K562 (cell line): Measurements from ENCODE around the gene PLEKHA8. TPM values are rescaled to one million over a fixed set of nuclear protein-coding genes. Genes with fewer than 3 reads are reported as not detected.
A peak's percentile ranks its signal among the peaks of the same experiment; 100 is the strongest.

ENCODE experiments used
- BRD4 ChIP-seq: fragments of 200-600 bp; sonication (generic); IDR thresholded peaks from 2 replicates; pipeline ENCODE4 v1.6.1; 2017; ENCODE audit warnings: inconsistent platforms
- BRD9 ChIP-seq: fragments of 450-650 bp; IDR thresholded peaks from 2 replicates; pipeline ENCODE4 v1.6.1; 2018; ENCODE audit warnings: low read depth; ENCODE audit not compliant: partially characterized antibody
- CCAR2 ChIP-seq: fragments of 200-400 bp; formaldehyde crosslinking; IDR thresholded peaks from 2 replicates; pipeline ENCODE4 v1.6.1; 2017; ENCODE audit warnings: mild to moderate bottlenecking, low read depth, low read length
- CCNT2 ChIP-seq: IDR thresholded peaks from 2 replicates; pipeline ENCODE4 v1.6.1; 2011; ENCODE audit warnings: borderline replicate concordance, low read depth, mild to moderate bottlenecking, moderate library complexity, mixed read lengths, low read length; ENCODE audit not compliant: insufficient read length; ENCODE audit errors: extremely low read depth
- COPS2 ChIP-seq: fragments of 450-650 bp; conservative IDR thresholded peaks from 2 replicates; pipeline ENCODE4 v1.6.1; 2016; ENCODE audit warnings: mild to moderate bottlenecking, moderate library complexity
- ETS2 ChIP-seq: IDR thresholded peaks from 2 replicates; pipeline ENCODE4 v1.6.1; 2016; ENCODE audit warnings: borderline replicate concordance, missing genetic modification characterization, mild to moderate bottlenecking, moderate library complexity, missing compliant biosample characterization; ENCODE audit not compliant: poor library complexity, severe bottlenecking
- ETV5 ChIP-seq: sonication (generic); formaldehyde crosslinking; IDR thresholded peaks from 2 replicates; pipeline ENCODE4 v1.4.0; 2020; ENCODE audit warnings: low read depth, mild to moderate bottlenecking, missing genetic modification reagents
- GTF2B ChIP-seq: IDR thresholded peaks from 2 replicates; pipeline ENCODE4 v1.6.1; 2011; ENCODE audit not compliant: insufficient read length; ENCODE audit errors: extremely low read depth
- HDAC2 ChIP-seq: fragments of 450-650 bp; IDR thresholded peaks from 2 replicates; pipeline ENCODE4 v1.6.1; 2016; ENCODE audit warnings: mild to moderate bottlenecking
- KDM4B ChIP-seq, 2 experiments: fragments of 450-650 bp in 1 of 2; sonication (generic) in 1 of 2; IDR thresholded peaks; 2 replicates each; pipeline ENCODE4 v1.6.1; 2016 to 2017; ENCODE audit warnings: borderline replicate concordance in 2 of 2, antibody characterized with exemption in 1 of 2, low read depth in 1 of 2, mild to moderate bottlenecking in 1 of 2
- MECOM ChIP-seq: fragments of 250-450 bp; sonication (Bioruptor Pico); IDR thresholded peaks from 2 replicates; pipeline ENCODE4 v1.8.0; 2022; ENCODE audit warnings: inconsistent platforms
- MED1 ChIP-seq: sonication (generic); formaldehyde crosslinking; IDR thresholded peaks from 2 replicates; pipeline ENCODE4 v1.8.1; 2023; ENCODE audit warnings: missing genetic modification reagents, borderline replicate concordance
- NCOA2 ChIP-seq, 2 experiments: fragments of 450-650 bp; IDR thresholded peaks; 2 replicates each; pipeline ENCODE4 v1.6.1; 2018; ENCODE audit warnings: mild to moderate bottlenecking in 2 of 2, moderate library complexity in 1 of 2; ENCODE audit not compliant: partially characterized antibody in 2 of 2
- NCOA6 ChIP-seq: fragments of 450-650 bp; IDR thresholded peaks from 2 replicates; pipeline ENCODE4 v1.6.1; 2017; ENCODE audit warnings: mild to moderate bottlenecking
- NFXL1 ChIP-seq: fragments of 450-650 bp; formaldehyde crosslinking; IDR thresholded peaks from 2 replicates; pipeline ENCODE4 v1.4.0; 2021; ENCODE audit warnings: mild to moderate bottlenecking
- NR3C1 ChIP-seq: sonication (generic); formaldehyde crosslinking; IDR thresholded peaks from 2 replicates; pipeline ENCODE4 v1.8.1; 2022; ENCODE audit warnings: missing genetic modification reagents
- POLR2AphosphoS2 ChIP-seq: IDR thresholded peaks from 2 replicates; pipeline ENCODE4 v1.6.1; 2012; ENCODE audit warnings: low read length, improper control_type of control experiment
- PRPF4 ChIP-seq: fragments of 200-400 bp; formaldehyde crosslinking; IDR thresholded peaks from one replicate; pipeline ENCODE4 v1.6.1; 2017; ENCODE audit warnings: low read length, low read depth, mild to moderate bottlenecking; ENCODE audit not compliant: insufficient read depth, poor library complexity, severe bottlenecking
- SAP30 ChIP-seq: fragments of 200-600 bp; sonication (generic); IDR thresholded peaks from 2 replicates; pipeline ENCODE4 v1.6.1; 2012; ENCODE audit warnings: borderline replicate concordance, low read depth, mild to moderate bottlenecking, moderate library complexity, low read length, control low read depth, inconsistent platforms; ENCODE audit not compliant: insufficient read depth, poor library complexity, severe bottlenecking
- SMAD2 ChIP-seq: fragments of 150-350 bp; IDR thresholded peaks from 2 replicates; pipeline ENCODE4 v1.6.1; 2014; ENCODE audit warnings: low read depth, mild to moderate bottlenecking, low read length
- SMARCA4 ChIP-seq: fragments of 450-650 bp; IDR thresholded peaks from 2 replicates; pipeline ENCODE4 v1.6.1; 2016
- TGIF2 ChIP-seq: sonication (generic); formaldehyde crosslinking; IDR thresholded peaks from 2 replicates; pipeline ENCODE4 v1.8.1; 2022; ENCODE audit warnings: mild to moderate bottlenecking, missing genetic modification reagents, moderate library complexity
- ZBTB26 ChIP-seq: fragments of 450-650 bp; formaldehyde crosslinking; IDR thresholded peaks from 2 replicates; pipeline ENCODE4 v1.4.0; 2022; ENCODE audit warnings: missing genetic modification characterization
- ZFP91 ChIP-seq: sonication (generic); formaldehyde crosslinking; IDR thresholded peaks from 2 replicates; pipeline ENCODE4 v1.8.0; 2022; ENCODE audit warnings: mild to moderate bottlenecking, missing genetic modification reagents
- ZNF12 ChIP-seq: sonication (generic); formaldehyde crosslinking; IDR thresholded peaks from 2 replicates; pipeline ENCODE4 v1.4.0; 2020; ENCODE audit warnings: mild to moderate bottlenecking, missing genetic modification reagents
- ZNF232 ChIP-seq: sonication (generic); formaldehyde crosslinking; IDR thresholded peaks from 2 replicates; pipeline ENCODE4 v1.8.0; 2022; ENCODE audit warnings: mild to moderate bottlenecking, missing genetic modification reagents
- ZNF408 ChIP-seq: fragments of 250-450 bp; sonication (Bioruptor Pico); IDR thresholded peaks from 2 replicates; pipeline ENCODE4 v1.4.0; 2020; ENCODE audit warnings: low read depth, mild to moderate bottlenecking, moderate library complexity
- ZNF830 ChIP-seq: fragments of 250-450 bp; sonication (Bioruptor Pico); IDR thresholded peaks from 2 replicates; pipeline ENCODE4 v1.5.0; 2021; ENCODE audit warnings: mild to moderate bottlenecking
- ZSCAN32 ChIP-seq: fragments of 450-650 bp; formaldehyde crosslinking; IDR thresholded peaks from 2 replicates; pipeline ENCODE4 v1.4.0; 2020; ENCODE audit warnings: mild to moderate bottlenecking, moderate library complexity
- polyA plus RNA-seq, 8 experiments: library from polyadenylated mRNA; depleted of rRNA in 4 of 8; stranded (reverse) in 5 of 8; unstranded in 3 of 8; fragments of >200 nt; fragmentation: Nextera tagmentation in 2 of 8; fragmentation: Illumina TruSeq in 1 of 8; extraction: Ambion mirVana in 2 of 8; extraction: Trizol in 1 of 8; gene quantifications; 2 replicates each; pipeline versions ENCODE4 v1.2.1 to v1.2.3, GENCODE V29; 2011 to 2014; ENCODE audit warnings: inconsistent platforms in 1 of 8, missing spikeins in 1 of 8
- total RNA-seq, 7 experiments: library from RNA; depleted of rRNA in 6 of 7; stranded (reverse); fragments of >200 nt in 6 of 7; fragmentation: Illumina TruSeq in 2 of 7; extraction: Trizol in 2 of 7; gene quantifications; 2 replicates each; pipeline versions ENCODE4 v1.2.1 to v1.2.3, GENCODE V29; 2011 to 2021; ENCODE audit warnings: low replicate concordance in 1 of 7

The PLEKHA8 gene
- total and polyA plus RNA-seq, 9 of the 15 experiments (the other 6 are each of a cell fraction or from before 2014, with no cell fraction given) = 3.2 to 16.3 (median 11.8) TPM

- TF ChIP-seq GTF2B (no peak), ZFP91 (CRISPR knock-in tag) (no peak), NR3C1 (CRISPR knock-in tag) (no peak), CCAR2 (no peak), BRD9 (no peak), ZSCAN32 (CRISPR knock-in tag) (no peak), SMARCA4 (peak; percentile 97), SMAD2 (no peak), ETS2 (tag) (no peak), ETV5 (CRISPR knock-in tag) (peak; percentile 47; the same call in 1 of the 2 replicates), TGIF2 (no peak), ZNF12 (CRISPR knock-in tag) (no peak), SAP30 (no peak), ZNF408 (no peak), KDM4B (IDR thresholded peaks at IDR 0.05; ENCODE audit: borderline replicate concordance in 2 of 2, low read depth in 1 of 2) (no peak), COPS2 (no peak), PRPF4 (no peak), BRD4 (no peak), NCOA6 (no peak), MECOM (CRISPR knock-in tag) (peak; percentile 71; the same call in 1 of the 2 replicates), POLR2AphosphoS2 (no peak), ZBTB26 (CRISPR knock-in tag) (no peak), MED1 (no peak), ZNF830 (no peak), NFXL1 (CRISPR knock-in tag) (no peak), NCOA2 (IDR thresholded peaks at IDR 0.05; ENCODE audit: partially characterized antibody in 2 of 2) (no peak), CCNT2 (no peak), HDAC2 (peak; percentile 95), ZNF232 (CRISPR knock-in tag) (no peak)
Observed at GRCh38 chr7:30146127-30146612, 118.0 kb downstream of the PLEKHA8 start (continued).
